OCI-LY3 (cell line): ENCODE results near the gene IFRD2.
A peak's percentile ranks its signal among the peaks of the same experiment; 100 is the strongest.

Source experiments
- H2AFZ ChIP-seq: fragments of 200-600, 300-600 bp; shearing (Covaris generic); 2 replicates; pipeline ENCODE4 v1.6.0; 2014; ENCODE audit warnings: antibody characterized with exemption, low read depth, low read length
- H3K27ac ChIP-seq: fragments of 200-600, 300-600 bp; sonication (generic); 2 replicates; pipeline ENCODE4 v1.5.1; 2014; ENCODE audit warnings: mild to moderate bottlenecking, low read length, moderate library complexity, mixed read lengths
- H3K27me3 ChIP-seq: fragments of 200-600, 300-600 bp; sonication (generic); 2 replicates; pipeline ENCODE4 v1.6.1; 2014; ENCODE audit warnings: low read depth, low read length, mixed read lengths
- H3K36me3 ChIP-seq: fragments of 200-600, 300-600 bp; sonication (generic); replicated peaks from 2 replicates; pipeline ENCODE3; 2014; ENCODE audit warnings: low read depth, low read length, mixed read lengths
- H3K4me1 ChIP-seq: fragments of 300-600, 200-600 bp; sonication (generic); 2 replicates; pipeline ENCODE4 v1.6.1; 2014; ENCODE audit warnings: low read length, mixed read lengths
- H3K4me2 ChIP-seq: fragments of 200-600, 300-600 bp; sonication (generic); 2 replicates; pipeline ENCODE4 v1.6.1; 2014; ENCODE audit warnings: low read length, mixed read lengths
- H3K4me3 ChIP-seq: fragments of 300-600, 200-600 bp; sonication (generic); 2 replicates; pipeline ENCODE4 v1.5.1; 2014; ENCODE audit warnings: antibody characterized with exemption, mild to moderate bottlenecking, low read length, moderate library complexity
- H3K79me2 ChIP-seq: fragments of 300-600, 200-600 bp; shearing (Covaris generic); 2 replicates; pipeline ENCODE4 v1.6.1; 2014; ENCODE audit warnings: mild to moderate bottlenecking, low read length, mixed read lengths
- H3K9ac ChIP-seq: fragments of 300-600, 200-600 bp; shearing (Covaris generic); 2 replicates; pipeline ENCODE4 v1.6.0; 2014; ENCODE audit warnings: mild to moderate bottlenecking, low read length, moderate library complexity
- H3K9me3 ChIP-seq: fragments of 200-600, 300-600 bp; shearing (Covaris generic); 2 replicates; pipeline ENCODE4 v1.6.1; 2014; ENCODE audit warnings: low read length, mixed read lengths; ENCODE audit not compliant: insufficient read depth
- H4K20me1 ChIP-seq: fragments of 200-600, 300-600 bp; sonication (generic); 2 replicates; pipeline ENCODE4 v1.6.1; 2016; ENCODE audit warnings: low read length, mixed read lengths; ENCODE audit not compliant: insufficient read depth
- EZH2phosphoT487 ChIP-seq: fragments of 200-600 bp; shearing (Covaris generic); IDR thresholded peaks from 2 replicates; pipeline ENCODE4 v1.6.1; 2018; ENCODE audit warnings: antibody characterized with exemption, mixed run types, low read depth
- TF ChIP-seq, protein P1 (sequence below): fragments of 200-600, 300-600 bp; sonication (generic); IDR thresholded peaks from 2 replicates; pipeline ENCODE4 v1.5.1; 2014; ENCODE audit warnings: antibody characterized with exemption, low read length, low read depth

The IFRD2 gene

DNA sequence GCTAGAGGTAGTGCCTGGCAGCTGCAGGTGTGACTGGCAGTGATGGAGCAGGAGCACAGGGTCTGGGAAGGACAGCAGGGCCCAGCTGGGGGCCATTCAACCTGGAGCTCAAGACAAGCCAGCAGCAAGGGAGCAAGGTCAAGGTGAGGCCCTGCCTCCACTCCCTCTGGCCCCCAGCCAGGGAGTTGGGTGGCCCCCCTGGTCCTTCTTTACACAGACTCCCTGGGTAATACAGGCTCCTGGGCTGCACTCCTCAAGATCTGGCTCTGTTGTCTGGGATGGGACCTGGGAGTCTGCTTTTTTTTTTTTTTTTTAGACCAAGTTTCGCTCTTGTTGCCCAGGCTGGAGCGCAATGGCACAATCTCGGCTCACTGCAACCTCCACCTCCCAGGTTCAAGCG, 41.7 kb downstream of the IFRD2 start:
- Histone ChIP-seq H3K36me3 (peaks cover 52% of the 10 kb centered on the region), H3K9me3 (no peaks in the 10 kb centered on the region), H3K27me3 (no peaks in the 10 kb centered on the region), H3K4me2 (no peak overlapping the region), H3K79me2 (peaks cover 57% of the 10 kb centered on the region), H3K4me3 (no peak overlapping the region), H2AFZ (no peak overlapping the region), H4K20me1 (peaks cover 74% of the 10 kb centered on the region), H3K9ac (no peak overlapping the region), H3K27ac (no peak overlapping the region), H3K4me1 (peaks cover 15% of the 10 kb centered on the region)
- TF ChIP-seq, protein P1, sequence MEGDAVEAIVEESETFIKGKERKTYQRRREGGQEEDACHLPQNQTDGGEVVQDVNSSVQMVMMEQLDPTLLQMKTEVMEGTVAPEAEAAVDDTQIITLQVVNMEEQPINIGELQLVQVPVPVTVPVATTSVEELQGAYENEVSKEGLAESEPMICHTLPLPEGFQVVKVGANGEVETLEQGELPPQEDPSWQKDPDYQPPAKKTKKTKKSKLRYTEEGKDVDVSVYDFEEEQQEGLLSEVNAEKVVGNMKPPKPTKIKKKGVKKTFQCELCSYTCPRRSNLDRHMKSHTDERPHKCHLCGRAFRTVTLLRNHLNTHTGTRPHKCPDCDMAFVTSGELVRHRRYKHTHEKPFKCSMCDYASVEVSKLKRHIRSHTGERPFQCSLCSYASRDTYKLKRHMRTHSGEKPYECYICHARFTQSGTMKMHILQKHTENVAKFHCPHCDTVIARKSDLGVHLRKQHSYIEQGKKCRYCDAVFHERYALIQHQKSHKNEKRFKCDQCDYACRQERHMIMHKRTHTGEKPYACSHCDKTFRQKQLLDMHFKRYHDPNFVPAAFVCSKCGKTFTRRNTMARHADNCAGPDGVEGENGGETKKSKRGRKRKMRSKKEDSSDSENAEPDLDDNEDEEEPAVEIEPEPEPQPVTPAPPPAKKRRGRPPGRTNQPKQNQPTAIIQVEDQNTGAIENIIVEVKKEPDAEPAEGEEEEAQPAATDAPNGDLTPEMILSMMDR = no peak
- TF ChIP-seq EZH2phosphoT487 = no peak

DNA sequence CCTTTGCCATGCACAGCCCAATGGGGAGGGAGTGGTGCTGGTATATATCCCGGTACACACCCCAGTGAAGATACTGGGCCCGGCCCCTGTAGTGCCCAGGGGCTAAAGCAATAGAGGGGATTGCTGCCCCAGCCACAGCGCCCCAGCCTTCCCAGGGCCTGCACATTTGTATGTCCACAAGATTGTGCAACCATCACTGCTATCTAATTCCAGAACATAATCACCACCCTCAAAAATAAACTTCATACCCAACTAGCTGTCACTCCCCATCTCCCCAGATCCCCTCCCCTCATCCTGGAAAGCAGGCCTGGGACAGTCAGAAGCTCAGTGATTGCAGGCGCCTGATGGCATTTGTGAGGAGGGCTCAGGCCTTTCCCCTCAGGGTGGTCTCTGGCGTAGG, 42.8 kb downstream of the IFRD2 start:
- H3K9ac ChIP-seq = no peak overlapping the region
- H4K20me1 ChIP-seq = peaks cover 68% of the 10 kb centered on the region
- no peak overlapping the region for H2AFZ ChIP-seq
- H3K36me3 ChIP-seq = peaks cover 42% of the 10 kb centered on the region
- no peaks in the 10 kb centered on the region for H3K9me3 ChIP-seq
- no peak overlapping the region for H3K27ac ChIP-seq
- no peaks in the 10 kb centered on the region for H3K27me3 ChIP-seq
- no peak overlapping the region for H3K4me2 ChIP-seq
- no peak overlapping the region for H3K4me3 ChIP-seq
- H3K79me2 ChIP-seq = peaks cover 66% of the 10 kb centered on the region
- TF ChIP-seq, protein P1 = no peak
- TF ChIP-seq EZH2phosphoT487 = no peak
- peaks cover 19% of the 10 kb centered on the region for H3K4me1 ChIP-seq

DNA sequence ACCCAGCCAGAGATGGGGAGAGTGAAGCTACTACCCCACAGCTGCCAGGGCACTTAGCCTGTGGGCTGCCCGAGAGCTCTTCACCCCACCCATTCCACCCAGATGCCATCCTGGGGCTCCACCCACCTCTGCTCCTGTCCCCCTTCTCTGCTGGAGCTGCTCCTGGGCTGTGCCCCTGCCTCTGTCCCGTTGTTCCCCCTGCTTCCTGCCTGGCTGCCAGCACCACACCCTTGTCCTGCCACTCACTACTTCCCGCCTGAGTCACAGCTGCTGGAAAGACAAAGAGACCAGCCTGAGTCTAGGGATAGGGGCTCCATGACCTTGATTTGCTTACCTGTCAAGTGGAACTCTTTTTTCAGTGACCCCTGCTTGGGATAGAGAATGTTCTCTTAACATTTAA, 43.8 kb downstream of the IFRD2 start:
- Histone ChIP-seq H3K27me3 (no peaks in the 10 kb centered on the region), H3K9ac (no peak overlapping the region), H2AFZ (no peak overlapping the region), H3K79me2 (peaks cover 74% of the 10 kb centered on the region), H3K4me1 (peaks cover 23% of the 10 kb centered on the region), H3K4me2 (no peak overlapping the region), H3K36me3 (peaks cover 41% of the 10 kb centered on the region), H3K27ac (no peak overlapping the region), H3K4me3 (no peak overlapping the region), H4K20me1 (peaks cover 69% of the 10 kb centered on the region), H3K9me3 (no peaks in the 10 kb centered on the region)
- TF ChIP-seq, protein P1 = no peak
- no peak for TF ChIP-seq EZH2phosphoT487

DNA sequence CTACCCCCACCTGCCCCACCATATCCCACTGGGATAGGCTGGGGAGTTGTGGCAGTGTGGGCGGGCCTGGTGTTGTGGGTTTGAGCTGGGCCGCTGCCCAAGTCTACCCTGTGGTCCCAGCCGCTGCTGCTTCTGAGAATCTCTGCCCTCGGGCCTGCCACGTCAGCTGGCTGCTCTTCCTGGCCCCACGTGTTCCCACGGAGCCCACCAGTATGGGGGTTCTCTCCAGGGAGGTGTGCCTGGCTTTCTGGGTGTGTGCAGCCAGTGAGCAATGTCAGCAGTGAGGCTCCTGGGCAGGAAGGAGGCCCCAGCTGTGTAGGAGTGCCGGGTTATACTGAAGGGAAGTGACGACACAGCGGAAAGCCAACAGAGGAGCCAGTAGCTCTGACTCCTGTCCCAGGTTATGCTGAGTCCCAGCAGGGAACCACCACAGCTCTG, 45.7 kb downstream of the IFRD2 start:
- Histone ChIP-seq H3K9me3 (no peaks in the 10 kb centered on the region), H3K4me1 (peaks cover 41% of the 10 kb centered on the region), H2AFZ (no peak overlapping the region), H3K36me3 (peaks cover 26% of the 10 kb centered on the region), H4K20me1 (peaks cover 65% of the 10 kb centered on the region), H3K9ac (peak overlapping the region; percentile 69; the same call in 1 of the 2 replicates), H3K79me2 (peaks cover 92% of the 10 kb centered on the region), H3K27me3 (no peaks in the 10 kb centered on the region), H3K4me2 (peak overlapping the region; percentile 89), H3K4me3 (peak overlapping the region; percentile 77), H3K27ac (peak overlapping the region; percentile 63)
- TF ChIP-seq EZH2phosphoT487 = no peak
- TF ChIP-seq, protein P1 = 0 out of 2 replicates have a peak, but pooled peaks have one; percentile 14
